Measurements from ENCODE around the gene EYA2. TPM values are rescaled to one million over a fixed set of nuclear protein-coding genes. Genes with fewer than 3 reads are reported as not detected.

EYA2 gene
- total and polyA plus RNA-seq, 2 donors (not counting 3 experiments of a cell fraction or from before 2014, with no cell fraction given), result not detected

DNA sequence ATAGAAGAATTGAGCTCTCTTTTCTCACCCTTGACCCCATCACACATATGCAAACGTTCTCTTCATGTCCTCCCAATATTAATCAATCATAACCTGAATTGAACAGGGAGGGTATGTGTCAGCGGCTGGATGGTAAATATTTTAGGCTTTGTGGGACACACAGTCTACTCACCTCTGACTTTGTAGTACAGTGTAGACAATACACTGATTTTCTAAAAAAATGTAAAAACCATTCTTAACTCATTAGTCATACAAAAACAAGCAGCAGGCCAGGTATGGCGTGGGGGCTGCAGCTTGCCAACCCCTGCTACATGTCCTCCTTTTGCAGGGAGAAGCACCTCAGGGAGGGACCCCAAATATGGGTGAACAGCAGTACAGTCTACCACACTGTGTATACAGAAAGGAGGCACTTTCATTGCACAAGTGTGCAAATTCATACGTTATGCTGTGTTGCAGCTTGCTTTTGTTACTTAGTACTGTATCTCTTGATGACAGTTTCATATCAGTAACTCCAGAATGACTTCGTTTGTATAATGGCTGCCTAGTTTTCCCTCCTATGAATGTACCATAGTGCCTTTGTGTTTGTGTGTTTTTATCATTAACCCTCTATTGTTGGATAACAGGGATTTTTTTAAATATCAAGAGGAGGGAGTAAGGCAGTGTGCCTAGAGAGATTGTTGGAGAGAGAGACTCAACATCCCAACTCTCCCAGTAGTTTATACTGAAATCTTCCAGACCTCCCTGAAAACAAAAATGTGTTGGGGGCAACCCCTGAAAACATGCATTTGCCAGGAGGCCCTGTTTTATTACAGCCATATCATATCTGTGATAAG lies 247.5 kb downstream of the EYA2 start:
- no peaks in the 10 kb centered on the region for H3K9me1 ChIP-seq (replicated peaks; ENCODE audit: control insufficient read depth, extremely low read depth, insufficient read depth, low read length)
- POLR2A ChIA-PET, result no interaction called here
- CTCF ChIA-PET, result interaction anchor here (1.1 kb wide), 1 partner anchor 389 kb away, joined by 3 read pairs; no protein-coding TSS in a partner anchor
- H3K79me2 ChIP-seq (ENCODE audit: control insufficient read depth, insufficient read depth, low read length), result no peaks in the 10 kb centered on the region
- no peak overlapping the region for H3K9ac ChIP-seq (replicated peaks; ENCODE audit: extremely low read depth, insufficient read depth, low read length)
- H4K20me1 ChIP-seq (replicated peaks; ENCODE audit: control insufficient read depth, extremely low read depth, insufficient read depth, low read length), result no peaks in the 10 kb centered on the region
- no peak for TF ChIP-seq POLR2A (IDR thresholded peaks at IDR 0.05; ENCODE audit: low read depth, low read length)
- H3K27me3 ChIP-seq (ENCODE audit: control insufficient read depth in 2 of 2, insufficient read depth in 2 of 2, low read length in 2 of 2), result no peaks in the 10 kb centered on the region
- intact Hi-C loops (cut with micrococcal nuclease), result no loop called here
- no peaks in the 10 kb centered on the region for H3K4me1 ChIP-seq (ENCODE audit: control insufficient read depth, extremely low read depth, insufficient read depth, low read length)
- no TSS peak for BruUV-seq (replicated peaks)
- dilution Hi-C loops (cut with MboI; ENCODE audit: extremely low pct_ligation_motif_present, low sequenced_read_pairs), result no loop called here
- H3K4me3 ChIP-seq (replicated peaks in 1 of 3; ENCODE audit: insufficient read depth in 1 of 3, low read depth in 1 of 3, low read length in 3 of 3), result no peak overlapping the region
- H2AFZ ChIP-seq (ENCODE audit: low read depth, low read length), result no peak overlapping the region
- DNase-seq (ENCODE audit: low read depth, low spot score), result no peak
- no peak overlapping the region for H3K27ac ChIP-seq (ENCODE audit: insufficient read depth, low read depth, low read length)
- no peaks in the 10 kb centered on the region for H3K36me3 ChIP-seq (ENCODE audit: control insufficient read depth in 2 of 2, extremely low read depth in 1 of 2, insufficient read depth in 2 of 2, low read length in 2 of 2)
- FAIRE-seq, result no peak
- H3K4me2 ChIP-seq (ENCODE audit: insufficient read depth, low read length), result no peak overlapping the region
- H3K9me3 ChIP-seq (replicated peaks; ENCODE audit: control insufficient read depth, insufficient read depth, low read length), result no peaks in the 10 kb centered on the region

DNA sequence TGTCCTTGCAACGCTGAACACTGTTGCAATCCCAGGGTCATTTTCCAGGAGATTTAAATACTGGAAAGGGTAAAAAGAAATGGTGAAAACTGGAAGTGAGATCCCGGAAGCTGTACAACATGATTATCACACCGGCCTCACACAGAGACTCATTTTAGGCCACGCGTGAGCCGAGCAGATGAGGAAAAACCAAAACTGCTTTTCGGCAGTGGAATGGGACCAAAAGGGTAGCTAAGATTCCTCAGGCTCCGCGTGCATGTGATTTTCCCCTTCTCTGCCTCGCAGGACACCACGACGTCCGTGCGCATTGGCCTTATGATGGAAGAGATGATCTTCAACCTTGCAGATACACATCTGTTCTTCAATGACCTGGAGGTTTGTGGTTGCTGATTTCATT lies 248.1 kb downstream of the EYA2 start:
- Histone ChIP-seq H3K9me3 (replicated peaks; ENCODE audit: control insufficient read depth, insufficient read depth, low read length) (no peaks in the 10 kb centered on the region), H3K4me1 (ENCODE audit: control insufficient read depth, extremely low read depth, insufficient read depth, low read length) (no peaks in the 10 kb centered on the region), H2AFZ (ENCODE audit: low read depth, low read length) (no peak overlapping the region), H3K9ac (replicated peaks; ENCODE audit: extremely low read depth, insufficient read depth, low read length) (no peak overlapping the region), H3K27me3 (ENCODE audit: control insufficient read depth in 2 of 2, insufficient read depth in 2 of 2, low read length in 2 of 2) (no peaks in the 10 kb centered on the region), H3K9me1 (replicated peaks; ENCODE audit: control insufficient read depth, extremely low read depth, insufficient read depth, low read length) (no peaks in the 10 kb centered on the region), H3K4me2 (ENCODE audit: insufficient read depth, low read length) (no peak overlapping the region), H3K4me3 (replicated peaks in 1 of 3; ENCODE audit: insufficient read depth in 1 of 3, low read depth in 1 of 3, low read length in 3 of 3) (no peak overlapping the region), H3K36me3 (ENCODE audit: control insufficient read depth in 2 of 2, extremely low read depth in 1 of 2, insufficient read depth in 2 of 2, low read length in 2 of 2) (no peaks in the 10 kb centered on the region), H3K27ac (ENCODE audit: insufficient read depth, low read depth, low read length) (no peak overlapping the region), H4K20me1 (replicated peaks; ENCODE audit: control insufficient read depth, extremely low read depth, insufficient read depth, low read length) (no peaks in the 10 kb centered on the region), H3K79me2 (ENCODE audit: control insufficient read depth, insufficient read depth, low read length) (no peaks in the 10 kb centered on the region)
- TF ChIP-seq FOS (IDR thresholded peaks at IDR 0.05; ENCODE audit: borderline replicate concordance, insufficient read depth, low read length), result no peak
- TF ChIP-seq MYC (IDR thresholded peaks at IDR 0.05; ENCODE audit: low read depth, low read length), result no peak
- DNase-seq (ENCODE audit: low read depth, low spot score) (no peak), FAIRE-seq (no peak)
- POLR2A ChIA-PET, result no interaction called here
- intact Hi-C loops (cut with micrococcal nuclease) (no loop called here), dilution Hi-C loops (cut with MboI; ENCODE audit: extremely low pct_ligation_motif_present, low sequenced_read_pairs) (no loop called here)
- BruUV-seq (replicated peaks), result no TSS peak
- CTCF ChIA-PET, result no interaction called here

Data from endothelial cell of umbilical vein (primary cell).